ENCODE data around the gene EFHC1.

DNA sequence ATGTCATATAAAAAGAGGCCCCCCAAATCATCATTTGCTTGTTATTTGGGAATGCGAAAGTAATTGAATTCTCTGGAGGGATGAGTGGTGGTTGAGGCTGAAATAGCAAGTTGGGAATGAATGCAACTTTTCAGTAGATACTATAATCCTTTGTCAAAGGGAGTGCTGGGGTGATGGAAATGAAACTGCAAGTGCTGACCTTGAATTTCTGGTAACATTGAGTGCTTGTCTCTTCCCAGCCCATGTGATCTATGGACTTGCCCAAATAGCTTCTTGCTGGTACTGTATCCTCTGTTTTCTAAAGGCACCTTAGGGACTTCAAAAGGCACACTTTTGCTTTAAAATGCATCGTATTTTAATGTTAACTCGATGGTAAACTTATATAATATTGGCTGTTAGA, 43.4 kb upstream of the EFHC1 start:
- TF ChIP-seq CTCF (conservative IDR thresholded peaks at IDR 0.05; ENCODE audit: low read length): no peak
- no peak for TF ChIP-seq EZH2phosphoT487 (IDR thresholded peaks at IDR 0.05; ENCODE audit: borderline replicate concordance, low read depth, low read length)
